ENCODE data around the gene AGT. TPM values are rescaled to one million over a fixed set of nuclear protein-coding genes. Genes with fewer than 3 reads are reported as not detected.

The AGT gene
- total RNA-seq, 1 donor from 2014 or later: under 0.01 TPM

GRCh38 chr1:230696218-230696617 is 17.7 kb downstream of the AGT start:
- TF ChIP-seq CTCF (IDR thresholded peaks at IDR 0.05; ENCODE audit: insufficient read depth, low read length, severe bottlenecking): no peak
- DNase-seq (ENCODE audit: low read depth) (no peak), FAIRE-seq (no peak)
- Histone ChIP-seq H3K27me3 (ENCODE audit: control insufficient read depth, insufficient read depth, low read length) (no peaks in the 10 kb centered on the region), H3K4me3 (ENCODE audit: low read depth, low read length) (no peak overlapping the region), H3K36me3 (ENCODE audit: control insufficient read depth, insufficient read depth, low read length) (peaks cover 3% of the 10 kb centered on the region)

DNA sequence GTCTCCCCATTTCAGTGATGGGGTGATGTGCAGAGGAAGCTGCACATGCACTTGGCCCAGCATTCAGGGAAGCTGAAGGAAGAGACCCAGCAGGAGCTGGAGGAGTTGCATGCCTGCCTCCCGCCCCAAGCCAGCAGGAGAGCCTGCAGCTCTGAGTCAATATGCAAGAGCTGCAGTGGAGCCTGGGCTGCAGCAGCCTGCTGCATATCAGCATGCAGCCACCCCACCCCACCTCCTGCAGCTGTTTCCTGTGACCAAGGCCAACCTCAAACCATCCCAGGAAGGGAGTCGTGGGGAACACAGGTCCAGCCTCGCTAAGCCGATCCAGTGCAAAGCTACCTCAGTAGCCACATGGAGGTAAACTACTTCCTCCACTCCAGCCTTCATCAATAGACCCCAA is 18.9 kb downstream of the AGT start:
- Histone ChIP-seq H3K27me3 (ENCODE audit: control insufficient read depth, insufficient read depth, low read length) (no peaks in the 10 kb centered on the region), H3K4me3 (ENCODE audit: low read depth, low read length) (no peak overlapping the region), H3K36me3 (ENCODE audit: control insufficient read depth, insufficient read depth, low read length) (peaks cover 7% of the 10 kb centered on the region)
- no peak for DNase-seq (ENCODE audit: low read depth)
- no peak for FAIRE-seq
- no peak for TF ChIP-seq CTCF (IDR thresholded peaks at IDR 0.05; ENCODE audit: insufficient read depth, low read length, severe bottlenecking)

DNA sequence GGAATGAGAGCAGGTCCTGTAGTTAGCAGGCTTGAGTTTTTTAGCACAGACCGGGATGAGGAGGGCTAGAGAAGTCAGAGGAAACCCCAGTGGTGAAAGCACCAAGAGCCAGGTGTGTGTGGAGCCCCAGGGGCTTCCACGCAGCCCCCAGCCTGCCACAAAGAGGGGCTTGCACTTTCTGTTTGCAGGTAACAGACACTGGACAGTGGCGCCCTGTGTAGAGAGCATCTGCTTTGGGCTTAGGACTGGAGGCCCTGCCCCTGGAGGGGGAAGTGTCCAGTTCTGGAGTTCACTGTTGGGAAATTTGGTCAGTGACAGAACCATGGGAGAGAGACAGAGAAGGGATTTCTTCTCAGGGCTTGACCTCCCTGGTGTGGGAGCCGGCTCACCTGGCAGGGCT is 19.5 kb downstream of the AGT start:
- no peak for FAIRE-seq
- Histone ChIP-seq H3K4me3 (ENCODE audit: low read depth, low read length) (no peak overlapping the region), H3K27me3 (ENCODE audit: control insufficient read depth, insufficient read depth, low read length) (no peaks in the 10 kb centered on the region), H3K36me3 (ENCODE audit: control insufficient read depth, insufficient read depth, low read length) (peaks cover 9% of the 10 kb centered on the region)
- TF ChIP-seq CTCF (IDR thresholded peaks at IDR 0.05; ENCODE audit: insufficient read depth, low read length, severe bottlenecking): no peak
- no peak for DNase-seq (ENCODE audit: low read depth)

DNA sequence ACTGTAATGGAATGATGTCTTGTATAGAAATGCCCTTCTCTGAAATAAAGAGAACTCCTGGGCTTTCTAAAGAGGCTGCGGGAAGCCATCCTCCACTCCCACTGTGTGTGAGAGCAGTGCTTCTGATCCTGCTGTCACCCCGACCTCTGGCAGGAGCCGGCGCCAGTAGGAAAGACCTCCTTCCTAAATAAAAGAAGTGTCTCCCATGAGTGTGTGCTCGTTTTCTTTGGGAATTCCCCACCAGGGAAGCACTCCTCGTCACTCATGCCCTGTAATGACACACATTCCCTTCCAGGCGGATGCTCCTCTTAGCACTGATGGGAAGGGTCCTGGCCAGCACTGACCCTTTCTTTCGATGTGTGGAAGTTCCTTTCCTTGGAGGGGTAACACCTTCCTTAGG is 20.1 kb downstream of the AGT start:
- Histone ChIP-seq H3K4me3 (ENCODE audit: low read depth, low read length) (no peak overlapping the region), H3K36me3 (ENCODE audit: control insufficient read depth, insufficient read depth, low read length) (peaks cover 9% of the 10 kb centered on the region), H3K27me3 (ENCODE audit: control insufficient read depth, insufficient read depth, low read length) (no peaks in the 10 kb centered on the region)
- TF ChIP-seq CTCF (IDR thresholded peaks at IDR 0.05; ENCODE audit: insufficient read depth, low read length, severe bottlenecking): no peak
- FAIRE-seq: no peak
- DNase-seq (ENCODE audit: low read depth): no peak

- Histone ChIP-seq H3K36me3 (ENCODE audit: control insufficient read depth, insufficient read depth, low read length) (peaks cover 13% of the 10 kb centered on the region), H3K4me3 (ENCODE audit: low read depth, low read length) (no peak overlapping the region), H3K27me3 (ENCODE audit: control insufficient read depth, insufficient read depth, low read length) (no peaks in the 10 kb centered on the region)
- DNase-seq (ENCODE audit: low read depth) (no peak), FAIRE-seq (no peak)
- TF ChIP-seq CTCF (IDR thresholded peaks at IDR 0.05; ENCODE audit: insufficient read depth, low read length, severe bottlenecking): no peak
Observed at GRCh38 chr1:230693221-230693620, 20.7 kb downstream of the AGT start.

GRCh38 chr1:230691615-230692014 is 22.3 kb downstream of the AGT start:
- Histone ChIP-seq H3K36me3 (ENCODE audit: control insufficient read depth, insufficient read depth, low read length) (peaks cover 15% of the 10 kb centered on the region), H3K27me3 (ENCODE audit: control insufficient read depth, insufficient read depth, low read length) (no peaks in the 10 kb centered on the region), H3K4me3 (ENCODE audit: low read depth, low read length) (no peak overlapping the region)
- FAIRE-seq (no peak), DNase-seq (ENCODE audit: low read depth) (no peak)
- TF ChIP-seq CTCF (IDR thresholded peaks at IDR 0.05; ENCODE audit: insufficient read depth, low read length, severe bottlenecking): no peak
